Suprapubic skin (tissue), 3 donors: ENCODE results near the gene PRKD2.

Source experiments
- CTCF ChIP-seq, 2 donors: fragments of 200-600 bp in 1 of 2; fragments of 450-650 bp in 1 of 2; sonication (generic) in 1 of 2; IDR thresholded peaks; one replicate each; pipeline ENCODE4 v1.5.1; 2016 to 2019; ENCODE audit warnings: antibody characterized with exemption in 2 of 2, mild to moderate bottlenecking in 1 of 2, moderate library complexity in 1 of 2
- EP300 ChIP-seq: sonication (generic); formaldehyde crosslinking; IDR thresholded peaks from one replicate; pipeline ENCODE4 v1.6.1; 2017; ENCODE audit warnings: antibody characterized with exemption
- POLR2A ChIP-seq, 2 donors: fragments of 450-650 bp; IDR thresholded peaks; one replicate each; pipeline ENCODE4 v1.6.1; 2017; ENCODE audit warnings: antibody characterized with exemption in 2 of 2, mild to moderate bottlenecking in 2 of 2, moderate library complexity in 2 of 2

- TF ChIP-seq CTCF (IDR thresholded peaks at IDR 0.05) (no peak), EP300 (no peak), POLR2A (IDR thresholded peaks at IDR 0.05) (no peak)
These were observed 56.9 kb downstream of the PRKD2 start for GRCh38 chr19:46660008-46660517.
